Thoracic aorta (tissue), 2 donors: ENCODE measurements around the gene COPZ1. TPM values are rescaled to one million over a fixed set of nuclear protein-coding genes. Genes with fewer than 3 reads are reported as not detected.

Source experiments
- ATAC-seq: fragments of 150-250 bp; one replicate; pipeline ENCODE4 v1.8.0; 2017; ENCODE audit warnings: low read depth; ENCODE audit not compliant: insufficient number of reproducible peaks, low FRiP score
- DNase-seq: peaks from one replicate; pipeline ENCODE4 v3.0.0-alpha.2; 2020; ENCODE audit warnings: low spot score
- H3K27ac ChIP-seq, 2 donors: fragments of 200-600 bp; sonication (generic); 1 replicate in 1 of 2; 2 replicates in 1 of 2; pipeline ENCODE4 v1.5.1; 2016; ENCODE audit warnings: mild to moderate bottlenecking in 2 of 2, moderate library complexity in 2 of 2
- H3K27me3 ChIP-seq: fragments of 200-600 bp; sonication (generic); replicated peaks from 2 replicates; pipeline ENCODE4 v1.6.0; 2016; ENCODE audit warnings: mild to moderate bottlenecking; ENCODE audit not compliant: insufficient read depth
- H3K36me3 ChIP-seq: fragments of 200-600 bp; sonication (generic); one replicate; pipeline ENCODE4 v1.5.1; 2016
- H3K4me1 ChIP-seq, 2 donors: fragments of 200-600 bp; sonication (generic); 1 replicate in 1 of 2; 2 replicates in 1 of 2; pipeline versions ENCODE4 v1.5.1 to v1.6.0; 2016; ENCODE audit warnings: low read depth in 2 of 2, mild to moderate bottlenecking in 1 of 2; ENCODE audit not compliant: control insufficient read depth in 1 of 2
- H3K4me3 ChIP-seq: fragments of 200-600 bp; sonication (generic); 2 replicates; pipeline ENCODE4 v1.5.1; 2016; ENCODE audit warnings: mild to moderate bottlenecking
- H3K9me3 ChIP-seq: fragments of 200-600 bp; sonication (generic); 2 replicates; pipeline ENCODE4 v1.5.1; 2016
- total RNA-seq, 2 donors: library from RNA; depleted of rRNA; stranded (reverse); fragments of >200 nt; gene quantifications; one replicate each; pipeline versions ENCODE4 v1.1.0 to v1.2.3, GENCODE V29; 2016
- TF ChIP-seq, protein P1 (sequence below): fragments of 200-600 bp; sonication (generic); IDR thresholded peaks from one replicate; pipeline ENCODE4 v1.5.1; 2019; ENCODE audit warnings: antibody characterized with exemption

The COPZ1 gene
- total RNA-seq, 2 donors from 2014 or later, result 38.7 to 59.4 TPM

- no peaks in the 10 kb centered on the region for H3K9me3 ChIP-seq
- peak overlapping the region; percentile 67 for H3K4me3 ChIP-seq
- TF ChIP-seq, protein P1, sequence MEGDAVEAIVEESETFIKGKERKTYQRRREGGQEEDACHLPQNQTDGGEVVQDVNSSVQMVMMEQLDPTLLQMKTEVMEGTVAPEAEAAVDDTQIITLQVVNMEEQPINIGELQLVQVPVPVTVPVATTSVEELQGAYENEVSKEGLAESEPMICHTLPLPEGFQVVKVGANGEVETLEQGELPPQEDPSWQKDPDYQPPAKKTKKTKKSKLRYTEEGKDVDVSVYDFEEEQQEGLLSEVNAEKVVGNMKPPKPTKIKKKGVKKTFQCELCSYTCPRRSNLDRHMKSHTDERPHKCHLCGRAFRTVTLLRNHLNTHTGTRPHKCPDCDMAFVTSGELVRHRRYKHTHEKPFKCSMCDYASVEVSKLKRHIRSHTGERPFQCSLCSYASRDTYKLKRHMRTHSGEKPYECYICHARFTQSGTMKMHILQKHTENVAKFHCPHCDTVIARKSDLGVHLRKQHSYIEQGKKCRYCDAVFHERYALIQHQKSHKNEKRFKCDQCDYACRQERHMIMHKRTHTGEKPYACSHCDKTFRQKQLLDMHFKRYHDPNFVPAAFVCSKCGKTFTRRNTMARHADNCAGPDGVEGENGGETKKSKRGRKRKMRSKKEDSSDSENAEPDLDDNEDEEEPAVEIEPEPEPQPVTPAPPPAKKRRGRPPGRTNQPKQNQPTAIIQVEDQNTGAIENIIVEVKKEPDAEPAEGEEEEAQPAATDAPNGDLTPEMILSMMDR, result peak; percentile 99
- H3K27ac ChIP-seq, result peak overlapping the region; percentile 39 to 50
- H3K27me3 ChIP-seq, result no peaks in the 10 kb centered on the region
- no peaks in the 10 kb centered on the region for H3K36me3 ChIP-seq
- ATAC-seq (peak; percentile 57), DNase-seq (peak; percentile 56)
- H3K4me1 ChIP-seq, result peaks cover 2 to 17% of the 10 kb centered on the region in 2 donors
Measured at GRCh38 chr12:54379398-54380201, 54.7 kb downstream of the COPZ1 start.

DNA sequence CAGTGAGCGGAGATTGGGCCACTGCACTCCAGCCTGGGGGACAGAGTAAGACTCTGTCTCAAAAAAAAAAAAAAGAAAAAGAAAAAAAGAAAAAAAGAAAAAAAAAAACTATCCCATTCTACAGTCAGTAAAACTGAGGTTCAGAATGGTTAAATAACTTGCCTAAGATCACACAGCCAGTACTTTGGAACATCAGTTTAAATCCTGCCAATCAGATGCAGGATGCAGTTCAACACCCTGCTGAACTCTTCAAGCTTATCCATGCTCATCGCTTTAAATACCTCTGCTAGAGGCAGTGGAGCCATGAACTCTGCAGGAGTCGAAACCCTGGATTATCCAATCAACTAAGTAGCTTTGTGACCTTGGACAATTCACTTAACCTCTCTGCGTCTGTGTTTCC lies 56.2 kb downstream of the COPZ1 start:
- H3K27ac ChIP-seq, result no peak overlapping the region
- peaks cover 2 to 12% of the 10 kb centered on the region in 2 donors for H3K4me1 ChIP-seq
- H3K4me3 ChIP-seq, result no peak overlapping the region
- no peaks in the 10 kb centered on the region for H3K36me3 ChIP-seq
- no peaks in the 10 kb centered on the region for H3K9me3 ChIP-seq
- DNase-seq, result no peak
- TF ChIP-seq, protein P1, result no peak
- H3K27me3 ChIP-seq, result no peaks in the 10 kb centered on the region
- no peak for ATAC-seq

GRCh38 chr12:54383041-54383609 lies 58.2 kb downstream of the COPZ1 start:
- TF ChIP-seq, protein P1, result no peak
- Histone ChIP-seq H3K27me3 (no peaks in the 10 kb centered on the region), H3K36me3 (no peaks in the 10 kb centered on the region), H3K4me1 (peaks cover 2 to 12% of the 10 kb centered on the region in 2 donors), H3K27ac (peak overlapping the region in 1 of 2 donors; percentile 42), H3K4me3 (no peak overlapping the region), H3K9me3 (no peaks in the 10 kb centered on the region)
- ATAC-seq, result no peak
- DNase-seq, result no peak

- no peaks in the 10 kb centered on the region for H3K4me1 ChIP-seq
- H3K27me3 ChIP-seq, result no peaks in the 10 kb centered on the region
- peak within 1 kb of the TSS; percentile 30 for H3K4me3 ChIP-seq
- peak within 1 kb of the TSS in 1 of 2 donors; percentile 45 for H3K27ac ChIP-seq
- H3K9me3 ChIP-seq, result no peaks in the 10 kb centered on the region
- TF ChIP-seq, protein P1, result no peak
- no peaks in the 10 kb centered on the region for H3K36me3 ChIP-seq
- DNase-seq (no peak), ATAC-seq (no peak)
Measured at GRCh38 chr12:54384591-54385041, 59.7 kb downstream of the COPZ1 start, which contains the start of gene ZNF385A. TSS of gene ZNF385A (minus strand) at chr12:54384733. CDS start at chr12:54384514, 219 bp downstream.

DNA sequence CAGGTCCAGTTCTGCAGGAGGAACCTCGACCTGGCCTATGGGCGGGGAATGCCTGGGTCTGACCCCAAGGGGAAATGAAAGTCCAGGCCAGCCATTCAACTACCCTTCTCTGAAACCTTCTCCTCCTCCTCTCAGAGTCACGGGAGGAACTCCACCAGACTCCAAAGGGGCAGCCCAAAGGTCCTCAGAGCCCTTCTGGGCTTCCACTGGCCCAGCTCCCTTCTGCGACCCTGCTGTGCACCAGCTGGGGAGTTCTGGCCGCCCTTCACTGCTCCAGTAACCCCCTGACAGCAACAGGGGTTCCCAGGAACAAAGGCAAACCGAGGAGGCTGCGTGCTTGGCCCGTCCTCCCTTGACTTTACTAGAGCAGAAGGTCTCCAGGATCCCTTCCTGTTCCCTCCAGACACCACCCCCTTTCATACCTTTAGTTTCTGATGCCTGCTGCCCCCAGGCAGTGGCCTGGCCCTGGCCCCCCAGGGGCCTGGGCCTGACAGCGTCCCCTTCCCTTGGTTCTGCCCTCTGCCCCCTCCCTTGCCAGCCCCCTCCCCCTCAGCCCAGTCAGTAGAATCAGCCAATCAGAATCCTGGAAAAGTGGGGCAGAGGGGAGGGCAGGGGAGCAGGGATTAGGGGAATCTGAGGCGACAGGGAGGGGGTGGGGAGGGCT lies 60.5 kb downstream of the COPZ1 start:
- peak overlapping the region in 1 of 2 donors; percentile 45 for H3K27ac ChIP-seq
- ATAC-seq (no peak), DNase-seq (no peak)
- no peaks in the 10 kb centered on the region for H3K36me3 ChIP-seq
- TF ChIP-seq, protein P1, result no peak
- no peaks in the 10 kb centered on the region for H3K9me3 ChIP-seq
- H3K27me3 ChIP-seq, result no peaks in the 10 kb centered on the region
- H3K4me3 ChIP-seq, result no peak overlapping the region
- no peaks in the 10 kb centered on the region for H3K4me1 ChIP-seq
